ENCODE data around the gene ALDH2.

Gene ALDH2

DNA sequence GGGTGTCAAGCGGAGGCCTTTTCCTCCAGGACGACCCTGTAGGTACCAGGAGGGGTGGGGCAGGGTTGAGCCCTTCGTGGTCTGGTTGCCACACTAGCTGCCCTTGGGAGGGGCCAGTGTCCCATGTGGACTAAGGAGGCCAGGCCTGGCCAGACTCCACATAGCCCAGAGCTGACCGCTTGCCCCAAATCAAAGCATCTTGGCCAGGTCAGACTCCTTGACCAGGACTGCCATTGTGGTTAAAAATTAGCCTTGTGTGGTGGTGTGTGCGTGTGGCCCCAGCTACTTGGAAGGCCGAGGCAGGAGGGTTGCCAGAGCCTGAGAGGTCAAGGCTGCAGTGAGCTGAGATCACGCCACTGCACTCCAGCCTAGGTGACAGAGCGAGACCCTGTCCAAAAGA lies 24.8 kb downstream of the ALDH2 start:
- Histone ChIP-seq H3K79me2 (ENCODE audit: insufficient read depth, low read length) (no peaks in the 10 kb centered on the region), H4K20me1 (ENCODE audit: low read depth, low read length) (no peaks in the 10 kb centered on the region), H3K4me2 (ENCODE audit: low read depth, low read length, poor library complexity, severe bottlenecking) (no peak overlapping the region), H3K9ac (ENCODE audit: low read length) (no peak overlapping the region), H3K9me2 (replicated peaks; ENCODE audit: insufficient read depth, low read length) (no peaks in the 10 kb centered on the region), H3K9me3 (ENCODE audit: insufficient read depth, low read length) (no peaks in the 10 kb centered on the region), H3K36me3 (ENCODE audit: low read length) (no peaks in the 10 kb centered on the region), H3K27ac (ENCODE audit: low read depth, low read length) (no peak overlapping the region), H3K4me3 (ENCODE audit: insufficient read depth, low read length, poor library complexity, severe bottlenecking) (no peak overlapping the region), H3K27me3 (ENCODE audit: low read length) (no peaks in the 10 kb centered on the region), H3F3A (ENCODE audit: insufficient read depth) (no peaks in the 10 kb centered on the region), H2AFZ (ENCODE audit: low read depth, low read length, severe bottlenecking) (no peak overlapping the region)
- no peak for TF ChIP-seq EZH2phosphoT487 (conservative IDR thresholded peaks at IDR 0.05; ENCODE audit: low read length)
- TF ChIP-seq, protein P1, sequence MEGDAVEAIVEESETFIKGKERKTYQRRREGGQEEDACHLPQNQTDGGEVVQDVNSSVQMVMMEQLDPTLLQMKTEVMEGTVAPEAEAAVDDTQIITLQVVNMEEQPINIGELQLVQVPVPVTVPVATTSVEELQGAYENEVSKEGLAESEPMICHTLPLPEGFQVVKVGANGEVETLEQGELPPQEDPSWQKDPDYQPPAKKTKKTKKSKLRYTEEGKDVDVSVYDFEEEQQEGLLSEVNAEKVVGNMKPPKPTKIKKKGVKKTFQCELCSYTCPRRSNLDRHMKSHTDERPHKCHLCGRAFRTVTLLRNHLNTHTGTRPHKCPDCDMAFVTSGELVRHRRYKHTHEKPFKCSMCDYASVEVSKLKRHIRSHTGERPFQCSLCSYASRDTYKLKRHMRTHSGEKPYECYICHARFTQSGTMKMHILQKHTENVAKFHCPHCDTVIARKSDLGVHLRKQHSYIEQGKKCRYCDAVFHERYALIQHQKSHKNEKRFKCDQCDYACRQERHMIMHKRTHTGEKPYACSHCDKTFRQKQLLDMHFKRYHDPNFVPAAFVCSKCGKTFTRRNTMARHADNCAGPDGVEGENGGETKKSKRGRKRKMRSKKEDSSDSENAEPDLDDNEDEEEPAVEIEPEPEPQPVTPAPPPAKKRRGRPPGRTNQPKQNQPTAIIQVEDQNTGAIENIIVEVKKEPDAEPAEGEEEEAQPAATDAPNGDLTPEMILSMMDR (IDR thresholded peaks at IDR 0.05; ENCODE audit: insufficient read depth, low read length, poor library complexity, severe bottlenecking): no peak

DNA sequence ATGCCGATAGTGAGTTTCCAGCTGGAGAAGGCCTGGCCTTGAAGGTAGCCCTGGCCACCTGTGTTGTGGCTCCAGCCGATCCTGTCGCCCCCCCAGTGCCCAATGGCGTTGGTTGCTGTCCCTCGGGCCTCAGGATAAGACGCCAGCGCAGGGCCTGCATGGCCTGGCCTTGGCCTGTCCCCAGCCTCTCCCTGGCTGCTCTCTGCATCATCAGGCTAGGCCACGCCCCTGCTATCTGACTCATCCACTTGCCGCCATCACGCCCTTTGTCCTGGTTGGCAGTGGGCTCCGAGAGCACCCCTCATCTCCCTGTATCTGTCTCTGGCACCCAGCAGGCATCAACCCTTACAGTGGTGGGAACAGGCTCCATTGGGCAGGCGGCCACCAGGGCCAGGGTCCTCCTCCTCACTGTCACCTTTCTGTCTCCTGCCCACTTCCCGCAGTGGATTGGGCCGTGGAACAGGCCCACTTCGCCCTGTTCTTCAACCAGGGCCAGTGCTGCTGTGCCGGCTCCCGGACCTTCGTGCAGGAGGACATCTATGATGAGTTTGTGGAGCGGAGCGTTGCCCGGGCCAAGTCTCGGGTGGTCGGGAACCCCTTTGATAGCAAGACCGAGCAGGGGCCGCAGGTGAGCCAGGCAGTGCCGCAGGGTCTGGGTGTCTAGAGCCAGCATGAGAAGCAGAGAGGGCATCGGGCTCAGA lies 25.6 kb downstream of the ALDH2 start:
- Histone ChIP-seq H3K27me3 (ENCODE audit: low read length) (no peaks in the 10 kb centered on the region), H3K9me3 (ENCODE audit: insufficient read depth, low read length) (no peaks in the 10 kb centered on the region), H3K4me2 (ENCODE audit: low read depth, low read length, poor library complexity, severe bottlenecking) (no peak overlapping the region), H3K9me2 (replicated peaks; ENCODE audit: insufficient read depth, low read length) (no peaks in the 10 kb centered on the region), H3K36me3 (ENCODE audit: low read length) (no peaks in the 10 kb centered on the region), H3F3A (ENCODE audit: insufficient read depth) (no peaks in the 10 kb centered on the region), H3K4me3 (ENCODE audit: insufficient read depth, low read length, poor library complexity, severe bottlenecking) (no peak overlapping the region), H3K79me2 (ENCODE audit: insufficient read depth, low read length) (no peaks in the 10 kb centered on the region), H2AFZ (ENCODE audit: low read depth, low read length, severe bottlenecking) (no peak overlapping the region), H3K9ac (ENCODE audit: low read length) (no peak overlapping the region), H3K27ac (ENCODE audit: low read depth, low read length) (no peak overlapping the region), H4K20me1 (ENCODE audit: low read depth, low read length) (no peaks in the 10 kb centered on the region)
- no peak for TF ChIP-seq EZH2phosphoT487 (conservative IDR thresholded peaks at IDR 0.05; ENCODE audit: low read length)
- TF ChIP-seq, protein P1 (IDR thresholded peaks at IDR 0.05; ENCODE audit: insufficient read depth, low read length, poor library complexity, severe bottlenecking): no peak

DNA sequence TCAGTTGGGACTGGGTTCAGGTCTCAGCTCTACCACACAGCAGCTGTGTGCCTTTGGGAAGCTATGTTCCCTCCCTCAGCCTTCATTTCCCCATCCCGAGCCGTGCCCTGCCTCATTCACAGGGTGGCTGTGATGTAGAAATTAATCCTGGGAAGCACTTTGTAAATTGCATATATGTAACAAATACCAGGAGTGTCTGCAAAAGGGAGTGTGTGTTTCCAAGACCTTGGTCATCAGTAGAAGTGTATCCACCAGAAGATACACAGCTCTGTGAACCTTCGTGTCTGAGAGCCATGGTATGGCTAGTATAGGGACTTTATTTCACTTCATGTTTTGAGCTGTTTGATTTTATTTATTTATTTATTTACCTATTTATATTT lies 26.1 kb downstream of the ALDH2 start:
- no peaks in the 10 kb centered on the region for H3K27me3 ChIP-seq (ENCODE audit: low read length)
- no peak overlapping the region for H3K4me2 ChIP-seq (ENCODE audit: low read depth, low read length, poor library complexity, severe bottlenecking)
- no peaks in the 10 kb centered on the region for H3F3A ChIP-seq (ENCODE audit: insufficient read depth)
- no peaks in the 10 kb centered on the region for H3K79me2 ChIP-seq (ENCODE audit: insufficient read depth, low read length)
- TF ChIP-seq, protein P1 (IDR thresholded peaks at IDR 0.05; ENCODE audit: insufficient read depth, low read length, poor library complexity, severe bottlenecking): no peak
- TF ChIP-seq EZH2phosphoT487 (conservative IDR thresholded peaks at IDR 0.05; ENCODE audit: low read length): no peak
- no peak overlapping the region for H3K27ac ChIP-seq (ENCODE audit: low read depth, low read length)
- no peaks in the 10 kb centered on the region for H4K20me1 ChIP-seq (ENCODE audit: low read depth, low read length)
- H3K4me3 ChIP-seq (ENCODE audit: insufficient read depth, low read length, poor library complexity, severe bottlenecking): no peak overlapping the region
- H3K36me3 ChIP-seq (ENCODE audit: low read length): no peaks in the 10 kb centered on the region
- no peak overlapping the region for H3K9ac ChIP-seq (ENCODE audit: low read length)
- no peaks in the 10 kb centered on the region for H3K9me2 ChIP-seq (replicated peaks; ENCODE audit: insufficient read depth, low read length)
- H2AFZ ChIP-seq (ENCODE audit: low read depth, low read length, severe bottlenecking): no peak overlapping the region
- H3K9me3 ChIP-seq (ENCODE audit: insufficient read depth, low read length): no peaks in the 10 kb centered on the region

All from SU-DHL-6 (cell line).